Measurements from ENCODE around the gene NUDC. TPM values are rescaled to one million over a fixed set of nuclear protein-coding genes. Genes with fewer than 3 reads are reported as not detected.

NUDC gene
- total RNA-seq, 4 donors from 2014 or later, result 34.1 to 65.2 (median 46.5) TPM

- peak overlapping the region; percentile 96 for H3K4me3 ChIP-seq
- peaks cover 25% of the 10 kb centered on the region for H3K4me1 ChIP-seq
- H3K9me3 ChIP-seq, result no peaks in the 10 kb centered on the region
- H3K27ac ChIP-seq, result no peak overlapping the region
- H3K36me3 ChIP-seq, result peaks cover 42% of the 10 kb centered on the region
- no peak for DNase-seq (ENCODE audit: low spot score in 2 of 2)
- WGBS, result 90% methylated on average over 3 of the region's 3 CpGs
- H3K27me3 ChIP-seq, result no peaks in the 10 kb centered on the region
- no peak for TF ChIP-seq POLR2AphosphoS5 (IDR thresholded peaks at IDR 0.05)
- TF ChIP-seq CTCF (IDR thresholded peaks at IDR 0.05), result no peak
- TF ChIP-seq EP300 (IDR thresholded peaks at IDR 0.05), result no peak
- no peak for TF ChIP-seq POLR2A (IDR thresholded peaks at IDR 0.05)
Observed at GRCh38 chr1:26922901-26923300, 1.4 kb downstream of the NUDC start.

- 100% methylated on average over 3 of the region's 3 CpGs for WGBS
- no peaks in the 10 kb centered on the region for H3K27me3 ChIP-seq
- TF ChIP-seq POLR2A (IDR thresholded peaks at IDR 0.05), result no peak
- no peak for TF ChIP-seq EP300 (IDR thresholded peaks at IDR 0.05)
- TF ChIP-seq POLR2AphosphoS5 (IDR thresholded peaks at IDR 0.05), result no peak
- TF ChIP-seq CTCF (IDR thresholded peaks at IDR 0.05), result no peak
- H3K36me3 ChIP-seq, result peaks cover 49% of the 10 kb centered on the region
- H3K9me3 ChIP-seq, result no peaks in the 10 kb centered on the region
- no peak overlapping the region for H3K27ac ChIP-seq
- no peak for DNase-seq (ENCODE audit: low spot score in 2 of 2)
- H3K4me3 ChIP-seq, result no peak overlapping the region
- peaks cover 25% of the 10 kb centered on the region for H3K4me1 ChIP-seq
Observed at GRCh38 chr1:26923711-26924110, 2.2 kb downstream of the NUDC start.

- Histone ChIP-seq H3K36me3 (peaks cover 68% of the 10 kb centered on the region), H3K27ac (no peak overlapping the region), H3K9me3 (no peaks in the 10 kb centered on the region), H3K4me1 (no peaks in the 10 kb centered on the region), H3K27me3 (no peaks in the 10 kb centered on the region), H3K4me3 (no peak overlapping the region)
- DNase-seq (ENCODE audit: low spot score in 2 of 2), result no peak
- TF ChIP-seq POLR2A (IDR thresholded peaks at IDR 0.05) (no peak), EP300 (IDR thresholded peaks at IDR 0.05) (no peak), CTCF (IDR thresholded peaks at IDR 0.05) (no peak), POLR2AphosphoS5 (IDR thresholded peaks at IDR 0.05) (no peak)
- 89% methylated on average over 3 of the region's 3 CpGs for WGBS
Observed at GRCh38 chr1:26932531-26932930, 11.0 kb downstream of the NUDC start.

GRCh38 chr1:26936823-26937222 is 15.3 kb downstream of the NUDC start:
- TF ChIP-seq POLR2A (IDR thresholded peaks at IDR 0.05), result no peak
- no peak for TF ChIP-seq CTCF (IDR thresholded peaks at IDR 0.05)
- TF ChIP-seq POLR2AphosphoS5 (IDR thresholded peaks at IDR 0.05), result no peak

GRCh38 chr1:26938004-26938658 is 16.6 kb downstream of the NUDC start:
- H3K4me1 ChIP-seq, result no peaks in the 10 kb centered on the region
- no peak overlapping the region for H3K4me3 ChIP-seq
- WGBS, result 88% methylated on average over 4 of the region's 4 CpGs
- peaks cover 50% of the 10 kb centered on the region for H3K36me3 ChIP-seq
- no peaks in the 10 kb centered on the region for H3K9me3 ChIP-seq
- TF ChIP-seq POLR2A (IDR thresholded peaks at IDR 0.05), result no peak
- no peak for TF ChIP-seq EP300 (IDR thresholded peaks at IDR 0.05)
- H3K27me3 ChIP-seq, result no peaks in the 10 kb centered on the region
- no peak for DNase-seq (ENCODE audit: low spot score in 2 of 2)
- no peak overlapping the region for H3K27ac ChIP-seq

More at GRCh38 chr1:26936823-26937222, 15.3 kb downstream of the NUDC start:
- 85% methylated on average over 6 of the region's 6 CpGs for WGBS
- no peak for DNase-seq (ENCODE audit: low spot score in 2 of 2)
- no peaks in the 10 kb centered on the region for H3K9me3 ChIP-seq
- no peak overlapping the region for H3K4me3 ChIP-seq
- no peaks in the 10 kb centered on the region for H3K27me3 ChIP-seq
- H3K27ac ChIP-seq, result no peak overlapping the region
- no peaks in the 10 kb centered on the region for H3K4me1 ChIP-seq
- H3K36me3 ChIP-seq, result peaks cover 49% of the 10 kb centered on the region

GRCh38 chr1:26938659-26939025 is 17.1 kb downstream of the NUDC start:
- H3K27me3 ChIP-seq, result no peaks in the 10 kb centered on the region
- H3K36me3 ChIP-seq, result peaks cover 53% of the 10 kb centered on the region
- no peaks in the 10 kb centered on the region for H3K9me3 ChIP-seq
- TF ChIP-seq CTCF (IDR thresholded peaks at IDR 0.05) (no peak), POLR2A (IDR thresholded peaks at IDR 0.05) (no peak), POLR2AphosphoS5 (IDR thresholded peaks at IDR 0.05) (no peak), EP300 (IDR thresholded peaks at IDR 0.05) (no peak)
- no peak for DNase-seq (ENCODE audit: low spot score in 2 of 2)
- H3K4me3 ChIP-seq, result no peak overlapping the region
- no peak overlapping the region for H3K27ac ChIP-seq
- no peaks in the 10 kb centered on the region for H3K4me1 ChIP-seq
- WGBS, result 72% methylated on average over 2 of the region's 2 CpGs

Measured in suprapubic skin (tissue), 4 donors.